Glutamatergic neuron (in vitro differentiated cells): ENCODE measurements around the gene CER1. TPM values are rescaled to one million over a fixed set of nuclear protein-coding genes. Genes with fewer than 3 reads are reported as not detected.

ENCODE experiments used
- DNase-seq: peaks from one replicate; pipeline ENCODE4 v3.0.0; 2022
- H3K27ac Mint-ChIP-seq: one replicate; pipeline ENCODE4 v1.8.0; 2020; ENCODE audit warnings: mild to moderate bottlenecking, mixed read lengths, inconsistent platforms; ENCODE audit not compliant: unreplicated experiment
- H3K27me3 Mint-ChIP-seq: one replicate; pipeline ENCODE4 v1.8.0; 2020; ENCODE audit warnings: mild to moderate bottlenecking, moderate library complexity, mixed read lengths, inconsistent platforms; ENCODE audit not compliant: unreplicated experiment
- H3K36me3 Mint-ChIP-seq: one replicate; pipeline ENCODE4 v1.8.0; 2020; ENCODE audit warnings: mild to moderate bottlenecking, mixed read lengths, inconsistent platforms; ENCODE audit not compliant: unreplicated experiment
- H3K4me1 Mint-ChIP-seq: one replicate; pipeline ENCODE4 v1.8.0; 2020; ENCODE audit warnings: mild to moderate bottlenecking, low read depth, mixed read lengths, inconsistent platforms; ENCODE audit not compliant: unreplicated experiment
- H3K4me3 Mint-ChIP-seq: one replicate; pipeline ENCODE4 v1.8.0; 2020; ENCODE audit warnings: mild to moderate bottlenecking, mixed read lengths, inconsistent platforms; ENCODE audit not compliant: unreplicated experiment
- H3K9me3 Mint-ChIP-seq: one replicate; pipeline ENCODE4 v1.8.0; 2020; ENCODE audit warnings: mild to moderate bottlenecking, moderate library complexity, mixed read lengths, inconsistent platforms; ENCODE audit not compliant: unreplicated experiment
- total RNA-seq: library from RNA; stranded (reverse); fragmentation: NEBNext Ultra II Directional; extraction: Animal tissue kit (Norgen Biotek cat#: 25700); gene quantifications from one replicate; pipeline ENCODE4 v1.2.1, GENCODE V29; 2021; ENCODE audit not compliant: unreplicated experiment
- TF ChIP-seq, protein P1 (sequence below): fragments of 200-600 bp; sonication (generic); IDR thresholded peaks from one replicate; pipeline ENCODE4 v1.5.0; 2021; ENCODE audit not compliant: partially characterized antibody, unreplicated experiment

The CER1 gene
- total RNA-seq, 1 donor from 2014 or later, result 3.0 TPM

DNA sequence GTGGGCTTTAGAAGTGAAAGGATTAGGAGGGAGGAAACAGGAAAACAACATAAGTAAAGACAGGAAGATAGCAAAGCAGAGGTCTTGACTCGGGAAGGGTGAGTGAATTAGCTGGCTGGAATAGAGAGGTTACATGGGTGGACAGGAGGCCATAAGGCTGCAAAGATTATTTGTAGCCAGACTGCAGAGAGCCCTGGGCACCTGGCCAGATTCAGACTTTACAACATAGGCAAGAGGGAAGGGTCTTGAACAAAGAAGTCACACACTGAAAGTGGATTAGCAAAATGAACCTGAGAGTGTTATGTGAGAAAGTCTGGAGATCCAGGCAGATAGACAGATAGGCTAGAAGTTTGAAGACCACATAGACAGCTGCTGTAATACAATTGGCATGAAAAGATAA, 29.7 kb upstream of the CER1 start:
- Mint-ChIP-seq H3K4me1 (peaks cover 10% of the 10 kb centered on the region), H3K27me3 (no peaks in the 10 kb centered on the region), H3K9me3 (no peaks in the 10 kb centered on the region), H3K4me3 (no peak overlapping the region), H3K36me3 (no peaks in the 10 kb centered on the region), H3K27ac (no peak overlapping the region)
- TF ChIP-seq, protein P1, sequence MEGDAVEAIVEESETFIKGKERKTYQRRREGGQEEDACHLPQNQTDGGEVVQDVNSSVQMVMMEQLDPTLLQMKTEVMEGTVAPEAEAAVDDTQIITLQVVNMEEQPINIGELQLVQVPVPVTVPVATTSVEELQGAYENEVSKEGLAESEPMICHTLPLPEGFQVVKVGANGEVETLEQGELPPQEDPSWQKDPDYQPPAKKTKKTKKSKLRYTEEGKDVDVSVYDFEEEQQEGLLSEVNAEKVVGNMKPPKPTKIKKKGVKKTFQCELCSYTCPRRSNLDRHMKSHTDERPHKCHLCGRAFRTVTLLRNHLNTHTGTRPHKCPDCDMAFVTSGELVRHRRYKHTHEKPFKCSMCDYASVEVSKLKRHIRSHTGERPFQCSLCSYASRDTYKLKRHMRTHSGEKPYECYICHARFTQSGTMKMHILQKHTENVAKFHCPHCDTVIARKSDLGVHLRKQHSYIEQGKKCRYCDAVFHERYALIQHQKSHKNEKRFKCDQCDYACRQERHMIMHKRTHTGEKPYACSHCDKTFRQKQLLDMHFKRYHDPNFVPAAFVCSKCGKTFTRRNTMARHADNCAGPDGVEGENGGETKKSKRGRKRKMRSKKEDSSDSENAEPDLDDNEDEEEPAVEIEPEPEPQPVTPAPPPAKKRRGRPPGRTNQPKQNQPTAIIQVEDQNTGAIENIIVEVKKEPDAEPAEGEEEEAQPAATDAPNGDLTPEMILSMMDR, result no peak
- no peak for DNase-seq

DNA sequence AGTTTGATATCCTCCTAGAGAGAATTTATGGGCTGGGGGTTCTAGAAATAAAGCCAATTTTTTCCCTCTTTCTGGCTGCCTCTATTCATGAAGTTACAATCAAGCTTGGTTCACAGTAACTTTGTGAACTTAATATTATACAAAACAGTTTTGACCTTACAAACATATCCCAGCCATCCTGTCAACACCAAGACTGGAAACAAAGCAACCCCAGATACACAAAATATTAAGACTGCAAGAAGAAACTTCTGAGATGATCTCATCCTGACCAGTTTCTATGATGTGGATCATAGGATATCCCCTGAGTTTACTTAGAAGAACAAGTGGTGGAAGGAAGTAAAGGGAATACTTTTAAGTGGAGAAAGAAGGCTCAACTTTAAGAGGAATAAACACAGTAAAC, 28.3 kb upstream of the CER1 start:
- Mint-ChIP-seq H3K9me3 (no peaks in the 10 kb centered on the region), H3K36me3 (no peaks in the 10 kb centered on the region), H3K4me3 (no peak overlapping the region), H3K27ac (no peak overlapping the region), H3K4me1 (peaks cover 10% of the 10 kb centered on the region), H3K27me3 (no peaks in the 10 kb centered on the region)
- DNase-seq, result no peak
- TF ChIP-seq, protein P1, result no peak

DNA sequence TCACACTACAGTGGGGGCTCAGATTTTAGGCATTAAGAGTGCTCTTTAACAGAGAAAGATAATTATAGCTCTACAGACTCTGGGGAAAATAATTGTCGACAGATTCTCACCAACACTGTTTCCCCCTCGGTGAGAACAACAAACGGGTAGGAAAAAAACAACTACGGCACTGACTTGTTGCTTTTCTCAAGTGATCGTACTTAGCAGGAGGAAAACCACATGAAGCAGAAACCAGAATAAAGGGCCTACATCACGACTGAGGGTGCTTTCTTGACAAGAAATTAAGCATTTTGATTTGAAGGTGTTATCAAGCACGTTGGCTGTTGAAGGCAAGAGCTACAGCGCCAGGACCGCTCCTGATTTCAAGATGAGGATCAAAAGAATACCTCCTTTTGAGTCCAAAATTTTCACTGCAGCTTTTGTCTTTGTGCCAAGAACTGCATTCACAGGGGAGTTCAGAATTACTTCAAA, 27.2 kb upstream of the CER1 start:
- H3K4me1 Mint-ChIP-seq, result peaks cover 10% of the 10 kb centered on the region
- no peaks in the 10 kb centered on the region for H3K27me3 Mint-ChIP-seq
- no peaks in the 10 kb centered on the region for H3K9me3 Mint-ChIP-seq
- H3K36me3 Mint-ChIP-seq, result no peaks in the 10 kb centered on the region
- no peak overlapping the region for H3K4me3 Mint-ChIP-seq
- TF ChIP-seq, protein P1, result no peak
- DNase-seq, result no peak
- no peak overlapping the region for H3K27ac Mint-ChIP-seq

DNA sequence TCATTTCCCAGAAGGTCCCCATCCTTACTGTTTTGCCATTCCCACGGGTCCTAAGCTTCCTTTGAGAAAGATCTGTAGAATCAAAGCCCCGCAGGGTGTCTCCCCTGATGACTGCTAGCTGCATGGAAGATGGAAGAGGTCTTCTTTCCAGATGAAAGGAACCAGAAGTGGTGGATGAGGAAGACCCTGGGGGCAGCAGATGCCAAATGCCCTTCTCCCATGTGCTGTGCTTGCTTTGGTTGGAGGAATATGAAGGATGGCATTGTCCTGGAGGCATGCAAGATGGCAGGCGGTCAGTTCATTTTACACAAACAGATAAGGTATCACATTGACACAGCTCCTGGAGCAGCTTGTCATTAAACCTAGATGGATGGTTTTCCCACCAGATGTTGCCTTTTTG, 25.8 kb upstream of the CER1 start:
- Mint-ChIP-seq H3K36me3 (no peaks in the 10 kb centered on the region), H3K27ac (no peak overlapping the region), H3K4me1 (peaks cover 10% of the 10 kb centered on the region), H3K4me3 (no peak overlapping the region), H3K9me3 (no peaks in the 10 kb centered on the region), H3K27me3 (no peaks in the 10 kb centered on the region)
- no peak for DNase-seq
- TF ChIP-seq, protein P1, result no peak

DNA sequence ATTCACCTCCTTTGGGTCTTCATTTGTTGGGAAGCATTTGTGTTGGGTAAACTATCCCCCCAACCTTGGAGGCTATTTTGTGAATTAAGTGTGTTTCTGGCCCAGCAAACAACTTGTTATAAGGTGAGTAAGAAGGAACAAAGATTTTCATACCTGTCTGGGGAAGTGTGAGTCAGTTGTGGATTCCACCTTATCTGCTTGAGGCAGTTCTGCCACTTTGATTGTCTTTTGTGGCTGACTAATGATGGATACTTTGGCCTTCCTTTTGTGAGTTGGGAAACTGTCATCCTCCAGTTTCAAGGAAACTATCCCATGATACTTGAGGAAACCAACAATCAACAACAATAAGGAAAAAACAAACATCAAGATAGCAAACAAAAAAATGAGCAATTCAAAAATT, 24.6 kb upstream of the CER1 start:
- Mint-ChIP-seq H3K27ac (no peak overlapping the region), H3K9me3 (no peaks in the 10 kb centered on the region), H3K4me3 (no peak overlapping the region), H3K4me1 (peaks cover 10% of the 10 kb centered on the region), H3K36me3 (no peaks in the 10 kb centered on the region), H3K27me3 (no peaks in the 10 kb centered on the region)
- TF ChIP-seq, protein P1, result no peak
- DNase-seq, result no peak
